COR-L47 (cell line): Measurements from ENCODE around the gene ASAH2.
"Not testable (repeated sequence)": the region's sequence is repeated elsewhere in the genome, so short reads cannot be mapped to it uniquely, and the experiment has no call there.

Experiments used
- DNase-seq: peaks from one replicate; lab custom pipeline; 2025; lab: John Stamatoyannopoulos, UW

Gene ASAH2

DNA sequence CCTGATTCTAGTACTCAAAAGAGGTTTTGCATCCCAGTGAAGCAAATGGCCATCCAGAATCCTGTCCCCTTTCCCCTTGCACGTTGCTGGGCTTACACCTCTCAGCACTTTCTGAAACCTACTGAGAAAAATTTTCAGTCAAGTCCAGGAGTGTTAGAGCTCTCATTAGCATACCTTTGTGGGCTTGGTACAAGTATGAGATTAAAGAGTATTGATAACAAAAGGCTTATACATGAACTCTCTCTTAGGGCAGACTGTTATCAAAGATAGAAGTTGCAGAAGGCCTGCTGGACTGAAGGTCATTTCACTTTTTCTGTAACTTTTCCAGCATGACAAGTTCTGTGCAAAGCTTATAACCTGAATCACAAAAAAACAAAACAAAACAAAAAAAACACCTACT lies at the start of gene ASAH2:
Gene ASAH2, minus strand, starts transcription at position 123 of the 400 bp plus-strand sequence. CDS start 2,906 bp downstream, outside the sequence.
- no peak for DNase-seq

- DNase-seq = no peak
These were observed 48.8 kb upstream of the ASAH2 start for GRCh38 chr10:50299948-50300669.

- DNase-seq = no peak
These were observed 44.1 kb upstream of the ASAH2 start for GRCh38 chr10:50295367-50295766.

DNA sequence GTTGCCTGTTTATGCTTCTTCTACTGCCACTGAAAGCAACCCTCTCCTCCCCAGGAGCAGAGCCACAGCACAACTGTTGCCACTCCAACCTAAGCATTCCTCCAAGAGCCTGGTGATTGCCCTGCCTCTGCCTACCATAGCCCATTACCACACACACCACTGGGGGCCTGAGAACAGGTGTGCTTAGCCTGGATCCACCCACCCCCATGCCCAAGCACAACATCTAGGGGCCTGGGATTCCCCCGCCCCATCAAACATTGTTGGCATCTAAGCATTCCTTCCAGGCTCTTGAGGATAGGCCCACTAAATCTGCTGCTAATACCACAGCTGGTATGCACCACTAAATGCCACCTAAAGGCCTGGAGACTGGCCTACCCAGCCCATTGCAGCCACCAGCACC lies 43.3 kb upstream of the ASAH2 start:
- DNase-seq = no peak

DNA sequence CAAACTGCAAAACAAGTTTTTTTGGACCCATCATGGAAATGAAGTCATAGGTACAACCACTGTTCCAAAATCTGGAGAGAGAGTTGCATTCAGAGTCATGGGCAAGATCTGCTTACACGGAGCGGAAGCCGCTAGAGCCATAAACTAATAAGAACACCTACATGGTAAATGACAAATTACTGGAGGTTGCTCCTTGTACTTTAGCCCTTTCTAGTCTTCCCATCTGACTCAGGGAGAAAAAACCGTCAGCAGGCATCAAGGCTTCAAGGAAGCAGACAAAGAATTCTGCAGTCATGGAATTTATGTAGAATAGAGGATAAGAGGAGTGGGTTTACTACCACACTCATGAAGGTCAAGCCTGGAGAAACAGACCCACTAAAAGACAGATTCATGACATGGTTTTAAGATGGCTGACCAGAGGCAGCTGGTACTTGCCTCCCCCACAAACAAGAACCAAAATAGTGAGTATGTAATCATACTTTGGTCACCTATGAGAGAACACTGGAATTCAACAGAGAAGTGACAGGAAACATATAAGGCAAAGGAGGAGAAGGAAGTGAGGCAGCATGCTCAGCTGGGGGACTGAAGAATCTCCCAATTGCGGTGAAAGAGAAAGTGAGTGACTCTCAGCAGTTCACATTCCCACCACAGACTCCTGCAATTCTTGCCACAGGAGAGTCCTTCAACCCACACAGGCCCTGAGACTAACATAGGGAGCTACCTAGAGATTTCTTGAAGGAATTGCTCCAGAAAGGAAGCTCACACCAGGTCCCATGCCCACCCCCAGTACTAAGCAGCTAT lies 42.4 kb upstream of the ASAH2 start:
- no peak for DNase-seq

DNA sequence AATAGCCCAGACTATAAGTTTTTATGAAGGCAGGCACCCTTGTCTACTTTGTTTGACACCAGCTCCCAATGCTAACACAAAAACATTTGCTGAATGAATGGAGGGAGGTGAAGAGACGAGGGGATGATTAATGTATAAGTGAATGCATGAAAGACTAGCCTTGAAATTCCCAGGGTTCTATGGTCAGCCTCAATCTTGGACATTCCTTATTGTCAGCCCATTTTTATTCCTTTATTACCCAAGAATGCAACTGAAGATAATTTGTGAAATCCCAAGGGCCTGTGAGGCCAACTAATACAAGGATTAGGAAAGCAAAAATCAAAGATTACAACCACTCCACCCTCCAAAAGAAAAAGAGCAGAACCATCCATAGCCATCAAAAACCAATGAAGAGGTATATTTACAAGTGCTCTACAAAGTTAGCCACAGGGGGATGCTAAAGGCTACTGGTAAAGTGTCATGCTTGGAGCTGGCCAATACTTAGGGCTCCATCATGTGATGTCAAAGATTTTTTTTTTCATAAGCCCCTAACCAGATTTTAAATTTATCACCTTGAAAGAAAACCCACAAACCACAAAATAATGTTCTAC lies 40.0 kb upstream of the ASAH2 start:
- no peak for DNase-seq

DNA sequence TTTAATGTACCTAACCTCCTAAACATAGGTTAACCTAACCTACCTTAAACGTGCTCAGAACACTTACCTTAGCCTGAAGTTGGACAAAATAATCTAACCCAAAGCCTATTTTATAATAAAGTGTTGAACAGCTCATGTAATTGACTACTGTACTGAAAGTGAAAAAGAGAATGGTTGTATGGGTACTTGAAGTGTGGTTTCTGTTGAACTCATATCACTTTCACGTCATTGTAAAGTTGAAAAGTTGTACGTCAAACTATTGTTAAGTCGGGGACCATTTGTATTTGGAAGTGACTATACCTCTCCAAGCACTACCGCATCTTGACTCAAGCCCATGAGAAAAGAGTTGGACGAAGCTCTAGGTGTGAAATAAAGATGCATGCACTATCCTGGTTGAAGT lies 37.9 kb upstream of the ASAH2 start:
- DNase-seq = no peak

- DNase-seq = no peak
These were observed 35.9 kb upstream of the ASAH2 start for GRCh38 chr10:50286996-50287803.

DNA sequence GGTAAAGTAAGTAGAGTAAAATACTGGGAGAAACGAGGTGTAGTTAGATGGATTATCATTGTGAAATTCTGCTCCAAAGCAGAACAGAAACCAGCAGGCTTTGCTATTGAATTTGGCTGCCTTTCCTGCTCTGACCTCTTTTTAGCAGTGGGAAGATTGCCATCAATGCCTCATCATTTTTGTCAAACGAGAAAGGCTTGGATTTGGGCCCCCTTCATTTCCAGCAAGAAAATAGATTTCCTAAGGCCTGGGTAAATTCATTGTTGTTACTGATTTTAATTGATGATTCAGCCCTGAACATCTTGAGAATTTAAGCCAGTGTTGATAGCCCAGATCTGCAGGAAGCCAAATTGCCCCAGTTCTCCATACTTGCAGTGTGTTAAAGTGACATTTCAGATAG lies 35.2 kb upstream of the ASAH2 start:
- no peak for DNase-seq

DNA sequence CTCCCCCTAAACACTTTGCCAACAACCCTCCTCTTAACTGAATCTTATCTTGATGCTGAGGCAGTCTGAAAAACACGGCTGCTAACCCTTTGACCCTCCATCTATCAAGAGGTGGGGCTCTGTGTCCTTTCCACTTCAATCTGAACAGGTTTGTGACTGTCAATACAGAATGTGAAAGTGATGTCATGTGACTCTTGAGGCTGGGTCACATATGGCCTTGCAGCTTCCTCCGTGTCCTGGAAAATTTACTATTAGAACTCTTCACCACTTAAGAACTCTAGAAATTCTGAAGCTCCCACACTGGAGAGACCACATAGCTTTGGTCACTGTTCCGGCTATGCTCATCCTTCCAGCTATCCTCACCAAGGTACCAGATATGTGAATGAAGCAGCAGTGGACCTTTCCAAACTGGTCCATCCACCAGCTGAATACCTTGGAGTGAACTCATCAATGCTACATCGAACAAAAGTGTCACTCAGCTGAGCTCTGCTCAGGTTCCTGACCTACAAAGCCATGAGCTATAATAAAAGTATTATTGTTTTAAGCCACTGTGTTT lies 30.7 kb upstream of the ASAH2 start:
- DNase-seq = no peak

- no peak for DNase-seq
These were observed 30.1 kb upstream of the ASAH2 start for GRCh38 chr10:50281210-50281966.

DNA sequence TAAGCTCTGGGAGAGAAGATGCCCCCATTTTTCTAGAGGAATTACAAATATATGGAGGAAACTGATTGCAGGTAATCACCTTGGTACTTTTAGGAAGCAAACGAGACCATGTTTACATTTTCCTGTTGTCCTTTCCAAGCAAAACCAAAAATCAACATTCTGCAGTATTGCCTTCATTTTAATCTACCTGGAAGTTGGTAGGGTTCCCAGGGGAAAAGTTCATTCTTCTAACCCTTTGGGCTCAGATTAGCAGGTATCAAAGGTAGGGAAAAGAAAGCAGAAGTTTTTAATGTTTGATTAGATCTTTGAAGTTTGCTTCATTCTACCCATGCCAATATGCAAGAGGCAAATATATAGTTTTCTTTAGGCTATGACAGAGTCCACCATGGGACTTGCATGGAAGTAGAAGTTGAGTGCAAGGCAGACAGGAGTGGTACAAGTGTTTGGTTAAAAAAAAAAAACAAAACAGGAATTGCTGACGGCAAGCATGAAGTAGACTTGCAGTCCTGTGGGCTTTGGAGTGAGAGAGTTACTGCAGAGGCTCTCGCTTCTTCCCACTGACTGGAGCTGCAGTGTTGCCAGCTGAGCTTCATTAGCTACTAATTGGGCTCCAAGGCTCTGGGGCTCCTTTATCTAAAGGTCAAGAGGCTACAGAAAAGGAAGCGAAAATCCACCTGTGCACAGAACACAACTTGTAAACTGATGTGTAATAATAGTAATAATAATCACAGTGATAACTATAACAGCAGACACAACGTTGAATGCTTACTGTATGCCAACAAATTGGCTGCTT lies 28.9 kb upstream of the ASAH2 start:
- no peak for DNase-seq

GRCh38 chr10:50279489-50279888 lies 28.2 kb upstream of the ASAH2 start:
- no peak for DNase-seq

DNA sequence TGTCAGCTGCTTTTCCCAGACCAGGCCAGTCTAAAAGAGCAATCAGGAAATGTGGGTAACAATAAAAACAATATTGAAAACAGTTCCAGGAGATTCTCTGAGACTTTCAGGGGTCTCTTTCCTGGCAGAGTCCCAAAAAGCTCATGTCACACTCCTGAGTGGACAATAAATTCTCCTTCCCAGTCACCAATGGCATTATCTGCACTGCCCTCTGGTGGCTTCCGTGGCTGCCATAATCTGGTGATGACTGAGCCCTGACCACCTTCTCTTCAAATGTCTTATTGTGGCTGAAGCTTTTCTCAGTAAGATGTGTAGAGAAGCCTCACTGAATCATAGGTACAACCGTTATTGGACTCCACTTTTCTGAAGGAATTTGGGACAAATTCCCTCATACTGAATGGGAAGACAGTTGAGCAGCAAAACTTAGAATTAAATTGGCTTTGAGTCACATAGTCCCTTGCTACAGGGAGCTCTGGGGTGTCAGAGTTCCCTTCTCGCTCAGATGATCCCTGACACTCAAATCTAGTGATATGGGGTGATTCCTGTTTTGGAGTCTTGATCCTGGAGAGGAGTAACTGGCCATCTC lies 24.4 kb upstream of the ASAH2 start:
- DNase-seq = no peak

GRCh38 chr10:50272531-50272930 lies 21.2 kb upstream of the ASAH2 start:
- DNase-seq = no peak

DNA sequence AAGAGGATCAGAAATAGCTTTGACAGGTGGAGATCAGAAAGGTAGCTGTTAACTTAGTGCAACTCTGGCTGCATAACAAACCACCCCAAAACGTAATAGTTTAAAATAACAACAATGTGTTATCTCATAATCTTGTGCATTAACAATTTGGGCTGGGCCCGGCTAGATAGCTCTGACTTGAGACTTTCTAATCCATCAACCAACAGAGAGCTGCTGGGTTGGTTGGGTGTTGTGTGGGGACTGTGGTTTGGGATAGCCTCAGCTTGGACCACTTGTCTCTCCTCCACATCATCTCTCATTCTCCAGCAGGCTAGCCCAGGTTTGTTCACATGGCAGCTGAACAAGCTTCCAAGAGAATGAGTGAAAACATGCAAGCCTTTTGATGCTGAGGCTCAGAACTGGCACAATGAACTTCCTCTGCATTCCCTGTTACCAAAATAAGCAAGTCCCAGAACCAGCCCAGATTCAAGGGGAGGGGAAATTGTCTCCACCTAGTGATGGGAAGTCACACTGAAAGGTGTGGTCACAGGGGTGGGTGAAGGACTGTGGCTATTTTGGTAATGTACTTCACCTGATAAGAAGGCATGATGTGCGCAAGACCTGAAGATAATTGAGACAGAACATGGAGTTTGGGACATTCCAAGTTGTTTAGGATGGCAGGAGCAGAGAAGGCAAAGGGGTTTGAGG lies 20.4 kb upstream of the ASAH2 start:
- no peak for DNase-seq

DNA sequence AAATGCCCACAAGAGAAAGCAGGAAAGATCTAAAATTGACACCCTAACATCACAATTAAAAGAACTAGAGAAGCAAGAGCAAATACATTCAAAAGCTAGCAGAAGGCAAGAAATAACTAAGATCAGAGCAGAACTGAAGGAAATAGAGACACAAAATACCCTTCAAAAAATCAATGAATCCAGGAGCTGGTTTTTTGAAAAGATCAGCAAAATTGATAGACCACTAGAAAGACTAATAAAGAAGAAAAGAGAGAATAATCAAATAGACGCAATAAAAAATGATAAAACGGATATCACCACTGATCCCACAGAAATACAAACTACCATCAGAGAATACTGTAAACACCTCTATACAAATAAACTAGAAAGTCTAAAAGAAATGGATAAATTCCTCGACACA lies 16.6 kb upstream of the ASAH2 start:
- DNase-seq = not testable (repeated sequence)

- not testable (repeated sequence) for DNase-seq
These were observed 11.3 kb upstream of the ASAH2 start for GRCh38 chr10:50262625-50263024.

DNA sequence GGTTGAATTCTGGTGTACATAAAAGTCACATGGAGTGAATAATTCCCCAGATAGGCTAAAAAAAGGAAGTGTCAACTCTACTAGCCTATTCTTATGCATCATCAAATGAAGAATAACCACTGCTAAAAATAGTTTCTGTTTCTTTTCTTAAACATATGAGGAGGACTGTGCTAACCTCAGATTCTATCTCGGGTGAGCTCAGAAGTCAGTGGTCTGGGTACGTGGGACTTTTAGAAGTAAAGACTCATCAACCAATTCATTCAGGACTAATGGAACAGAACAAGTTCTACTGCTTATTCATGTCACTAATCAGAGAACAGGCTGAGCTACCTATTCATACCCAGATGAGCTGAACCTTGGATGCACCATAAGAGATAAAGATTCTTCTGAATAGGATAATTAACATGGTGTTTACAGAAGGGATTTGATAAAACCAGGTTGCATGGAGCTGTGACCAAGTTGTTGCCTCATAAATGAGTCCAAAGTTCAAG lies 9.5 kb upstream of the ASAH2 start:
- no peak for DNase-seq
